Keratinocyte (primary cell): ENCODE data around the gene NDEL1.

ENCODE experiments used
- CTCF ChIP-seq, 3 experiments: IDR thresholded peaks in 1 of 3; conservative IDR thresholded peaks in 1 of 3; optimal IDR thresholded peaks in 1 of 3; 2 replicates in 2 of 3; 3 replicates in 1 of 3; pipeline versions ENCODE3 to v1.5.1; 2011; ENCODE audit warnings: low read length in 3 of 3, mild to moderate bottlenecking in 3 of 3, moderate library complexity in 2 of 3, control low read depth in 1 of 3, inconsistent platforms in 1 of 3; ENCODE audit not compliant: insufficient read depth in 2 of 3; ENCODE audit errors: extremely low read depth in 1 of 3
- EZH2 ChIP-seq: IDR thresholded peaks from one replicate; pipeline ENCODE4 v1.6.1; 2012; ENCODE audit warnings: inconsistent platforms, mild to moderate bottlenecking, low read length, moderate library complexity

DNA sequence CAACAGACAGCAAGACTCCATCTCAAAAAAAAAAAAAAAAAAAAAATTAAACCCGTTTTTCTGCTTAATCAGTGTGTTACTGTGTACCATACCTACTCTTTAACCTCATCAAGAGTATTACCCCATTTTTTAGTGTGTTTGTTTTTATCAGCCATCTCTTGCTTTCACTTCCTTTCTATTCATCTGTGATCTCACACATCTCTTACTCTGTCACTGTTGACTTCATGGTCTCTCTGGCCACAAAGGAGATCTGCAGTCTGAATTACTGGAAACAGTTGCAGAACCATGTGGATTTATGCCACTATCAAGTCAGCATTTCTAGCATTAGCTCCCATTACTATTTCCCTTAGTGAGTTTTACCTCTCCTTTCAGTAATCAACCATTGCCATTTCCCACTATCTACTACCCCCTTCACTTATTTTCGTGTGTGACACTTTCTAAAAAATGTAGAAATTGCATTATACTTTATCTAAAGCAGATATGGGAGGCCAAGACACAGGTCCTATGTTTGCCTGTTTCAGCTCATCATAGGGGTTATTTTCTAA is 20.1 kb downstream of the NDEL1 start:
- TF ChIP-seq EZH2 (no peak), CTCF (optimal IDR thresholded peaks at IDR 0.05 in 1 of 3, IDR thresholded peaks at IDR 0.05 in 1 of 3, conservative IDR thresholded peaks at IDR 0.05 in 1 of 3; ENCODE audit: extremely low read depth in 1 of 3, insufficient read depth in 2 of 3, low read length in 3 of 3) (no peak)
